Measurements from ENCODE around the gene OAS2.

Gene OAS2

GRCh38 chr12:112942572-112942971 is 35.7 kb upstream of the OAS2 start:
- no peak for TF ChIP-seq SIN3A (IDR thresholded peaks at IDR 0.05; ENCODE audit: borderline replicate concordance, insufficient read depth, low read length)
- TF ChIP-seq POLR2AphosphoS5 (IDR thresholded peaks at IDR 0.05; ENCODE audit: low read depth, low read length) = no peak
- no peak for TF ChIP-seq REST (IDR thresholded peaks at IDR 0.05; ENCODE audit: insufficient read depth in 1 of 2, low read depth in 2 of 2, low read length in 2 of 2)
- TF ChIP-seq FOXP2 (optimal IDR thresholded peaks at IDR 0.05; ENCODE audit: borderline replicate concordance, extremely low read depth, extremely low read length, insufficient read depth) = no peak

GRCh38 chr12:112944024-112944690 is 34.2 kb upstream of the OAS2 start:
- TF ChIP-seq POLR2AphosphoS5 (IDR thresholded peaks at IDR 0.05; ENCODE audit: low read depth, low read length) (no peak), SIN3A (IDR thresholded peaks at IDR 0.05; ENCODE audit: borderline replicate concordance, insufficient read depth, low read length) (no peak), REST (IDR thresholded peaks at IDR 0.05; ENCODE audit: insufficient read depth in 1 of 2, low read depth in 2 of 2, low read length in 2 of 2) (no peak), TAF1 (IDR thresholded peaks at IDR 0.05; ENCODE audit: borderline replicate concordance, insufficient read depth, low read length) (no peak), FOXP2 (optimal IDR thresholded peaks at IDR 0.05; ENCODE audit: borderline replicate concordance, extremely low read depth, extremely low read length, insufficient read depth) (no peak)

GRCh38 chr12:112945515-112945914 is 32.8 kb upstream of the OAS2 start:
- TF ChIP-seq TAF1 (IDR thresholded peaks at IDR 0.05; ENCODE audit: borderline replicate concordance, insufficient read depth, low read length) = no peak
- TF ChIP-seq REST (IDR thresholded peaks at IDR 0.05; ENCODE audit: insufficient read depth in 1 of 2, low read depth in 2 of 2, low read length in 2 of 2) = no peak
- no peak for TF ChIP-seq FOXP2 (optimal IDR thresholded peaks at IDR 0.05; ENCODE audit: borderline replicate concordance, extremely low read depth, extremely low read length, insufficient read depth)
- no peak for TF ChIP-seq POLR2AphosphoS5 (IDR thresholded peaks at IDR 0.05; ENCODE audit: low read depth, low read length)
- TF ChIP-seq SIN3A (IDR thresholded peaks at IDR 0.05; ENCODE audit: borderline replicate concordance, insufficient read depth, low read length) = no peak

GRCh38 chr12:112946236-112947000 is 31.9 kb upstream of the OAS2 start:
- TF ChIP-seq TAF1 (IDR thresholded peaks at IDR 0.05; ENCODE audit: borderline replicate concordance, insufficient read depth, low read length) (no peak), REST (IDR thresholded peaks at IDR 0.05; ENCODE audit: insufficient read depth in 1 of 2, low read depth in 2 of 2, low read length in 2 of 2) (no peak), SIN3A (IDR thresholded peaks at IDR 0.05; ENCODE audit: borderline replicate concordance, insufficient read depth, low read length) (no peak), POLR2AphosphoS5 (IDR thresholded peaks at IDR 0.05; ENCODE audit: low read depth, low read length) (no peak), FOXP2 (optimal IDR thresholded peaks at IDR 0.05; ENCODE audit: borderline replicate concordance, extremely low read depth, extremely low read length, insufficient read depth) (no peak)

All from PFSK-1 (cell line).